Upper lobe of left lung (tissue), 4 donors: ENCODE results near the gene ARMH3.

Experiments used
- POLR2A ChIP-seq, 4 donors: fragments of 450-650 bp; IDR thresholded peaks; one replicate each; pipeline ENCODE4 v1.5.1; 2016 to 2017; ENCODE audit warnings: antibody characterized with exemption in 4 of 4, mild to moderate bottlenecking in 2 of 4
- POLR2AphosphoS5 ChIP-seq, 2 donors: sonication (generic); formaldehyde crosslinking; IDR thresholded peaks; one replicate each; pipeline ENCODE4 v1.5.1; 2017; ENCODE audit warnings: antibody characterized with exemption in 2 of 2
- TF ChIP-seq, protein P1 (sequence below), 6 experiments: fragments of 450-650 bp in 4 of 6; fragments of 200-600 bp in 2 of 6; sonication (generic) in 2 of 6; IDR thresholded peaks; one replicate each; pipeline ENCODE4 v1.5.1; 2016 to 2019; ENCODE audit warnings: antibody characterized with exemption in 6 of 6

DNA sequence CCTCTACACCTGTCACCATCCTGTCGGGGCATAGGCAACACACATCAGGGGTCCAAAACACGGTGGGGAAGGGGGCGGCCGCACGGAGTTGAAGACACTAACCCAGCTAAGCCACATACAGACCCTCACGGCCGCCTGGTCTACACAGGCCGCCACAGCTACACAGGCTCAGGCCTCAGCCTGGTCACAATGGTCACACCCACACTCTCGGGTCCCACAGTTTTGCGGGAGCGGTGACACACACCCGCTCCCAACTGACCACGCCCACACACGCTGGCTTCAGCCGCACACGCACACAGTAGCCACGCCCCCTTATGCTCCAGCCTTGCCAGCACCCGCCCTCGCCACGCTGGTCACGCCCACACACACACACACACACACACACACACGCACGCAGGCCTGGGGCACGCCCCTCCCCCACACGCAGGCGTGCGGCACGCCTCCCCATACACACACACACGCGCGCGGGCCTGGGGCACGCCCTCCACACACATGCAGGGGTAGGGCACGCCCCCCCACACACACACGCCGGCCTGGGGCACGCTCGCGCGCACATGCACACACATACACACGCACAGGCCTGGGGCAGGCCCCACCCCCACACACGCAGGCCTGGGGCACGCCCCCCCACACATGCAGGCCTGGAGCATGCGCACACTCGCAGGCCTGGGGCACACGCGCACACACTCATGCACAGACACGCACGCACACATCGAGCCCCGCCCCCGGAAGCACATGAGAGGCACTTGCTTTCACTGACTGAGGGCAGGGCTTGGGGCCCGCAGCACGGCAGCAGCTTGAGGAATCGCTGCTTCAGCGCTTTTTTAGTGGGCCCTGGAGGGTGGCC, 225.4 kb downstream of the ARMH3 start:
- TF ChIP-seq, protein P1, sequence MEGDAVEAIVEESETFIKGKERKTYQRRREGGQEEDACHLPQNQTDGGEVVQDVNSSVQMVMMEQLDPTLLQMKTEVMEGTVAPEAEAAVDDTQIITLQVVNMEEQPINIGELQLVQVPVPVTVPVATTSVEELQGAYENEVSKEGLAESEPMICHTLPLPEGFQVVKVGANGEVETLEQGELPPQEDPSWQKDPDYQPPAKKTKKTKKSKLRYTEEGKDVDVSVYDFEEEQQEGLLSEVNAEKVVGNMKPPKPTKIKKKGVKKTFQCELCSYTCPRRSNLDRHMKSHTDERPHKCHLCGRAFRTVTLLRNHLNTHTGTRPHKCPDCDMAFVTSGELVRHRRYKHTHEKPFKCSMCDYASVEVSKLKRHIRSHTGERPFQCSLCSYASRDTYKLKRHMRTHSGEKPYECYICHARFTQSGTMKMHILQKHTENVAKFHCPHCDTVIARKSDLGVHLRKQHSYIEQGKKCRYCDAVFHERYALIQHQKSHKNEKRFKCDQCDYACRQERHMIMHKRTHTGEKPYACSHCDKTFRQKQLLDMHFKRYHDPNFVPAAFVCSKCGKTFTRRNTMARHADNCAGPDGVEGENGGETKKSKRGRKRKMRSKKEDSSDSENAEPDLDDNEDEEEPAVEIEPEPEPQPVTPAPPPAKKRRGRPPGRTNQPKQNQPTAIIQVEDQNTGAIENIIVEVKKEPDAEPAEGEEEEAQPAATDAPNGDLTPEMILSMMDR (IDR thresholded peaks at IDR 0.05), result no peak
- TF ChIP-seq POLR2A (IDR thresholded peaks at IDR 0.05) (no peak), POLR2AphosphoS5 (IDR thresholded peaks at IDR 0.05) (peak in 1 of 2 donors; percentile 35)
